Measurements from ENCODE around the gene ASTN2. TPM values are rescaled to one million over a fixed set of nuclear protein-coding genes. Genes with fewer than 3 reads are reported as not detected.

ASTN2 gene
- total and polyA plus RNA-seq, 7 donors, result 0.60 to 7.5 (median 2.2) TPM

DNA sequence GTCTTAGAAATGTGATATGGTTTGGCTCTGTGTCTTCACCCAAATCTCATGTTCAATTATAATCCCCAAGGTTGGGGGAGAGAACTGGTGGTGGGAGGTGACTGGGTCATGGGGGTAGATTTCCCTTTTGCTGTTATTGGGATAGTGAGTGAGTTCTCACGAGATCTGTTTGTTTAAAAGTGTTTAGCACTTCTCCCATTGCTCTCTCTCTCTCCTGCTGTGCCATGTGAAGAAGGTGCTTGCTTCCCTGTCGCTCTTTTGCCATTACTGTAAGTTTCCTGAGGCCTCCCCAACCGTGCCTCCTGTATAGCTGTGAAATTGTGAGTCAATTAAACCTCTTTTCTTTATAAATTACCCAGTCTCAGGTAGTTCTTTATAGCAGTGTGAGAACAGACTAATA lies 203.6 kb downstream of the ASTN2 start:
- TF ChIP-seq POLR2A (IDR thresholded peaks at IDR 0.05) (no peak), POLR2AphosphoS5 (IDR thresholded peaks at IDR 0.05) (no peak), EP300 (IDR thresholded peaks at IDR 0.05) (no peak)
- TF ChIP-seq, protein P1, sequence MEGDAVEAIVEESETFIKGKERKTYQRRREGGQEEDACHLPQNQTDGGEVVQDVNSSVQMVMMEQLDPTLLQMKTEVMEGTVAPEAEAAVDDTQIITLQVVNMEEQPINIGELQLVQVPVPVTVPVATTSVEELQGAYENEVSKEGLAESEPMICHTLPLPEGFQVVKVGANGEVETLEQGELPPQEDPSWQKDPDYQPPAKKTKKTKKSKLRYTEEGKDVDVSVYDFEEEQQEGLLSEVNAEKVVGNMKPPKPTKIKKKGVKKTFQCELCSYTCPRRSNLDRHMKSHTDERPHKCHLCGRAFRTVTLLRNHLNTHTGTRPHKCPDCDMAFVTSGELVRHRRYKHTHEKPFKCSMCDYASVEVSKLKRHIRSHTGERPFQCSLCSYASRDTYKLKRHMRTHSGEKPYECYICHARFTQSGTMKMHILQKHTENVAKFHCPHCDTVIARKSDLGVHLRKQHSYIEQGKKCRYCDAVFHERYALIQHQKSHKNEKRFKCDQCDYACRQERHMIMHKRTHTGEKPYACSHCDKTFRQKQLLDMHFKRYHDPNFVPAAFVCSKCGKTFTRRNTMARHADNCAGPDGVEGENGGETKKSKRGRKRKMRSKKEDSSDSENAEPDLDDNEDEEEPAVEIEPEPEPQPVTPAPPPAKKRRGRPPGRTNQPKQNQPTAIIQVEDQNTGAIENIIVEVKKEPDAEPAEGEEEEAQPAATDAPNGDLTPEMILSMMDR (IDR thresholded peaks at IDR 0.05), result no peak
- H3K36me3 ChIP-seq, result no peaks in the 10 kb centered on the region
- H3K4me3 ChIP-seq, result no peak overlapping the region
- intact Hi-C loops (cut with DNase I), result no loop called here
- no peaks in the 10 kb centered on the region for H3K4me1 ChIP-seq
- 12 to 17% methylated on average over 3 of the region's 3 CpGs for WGBS, 2 donors
- H3K9me3 ChIP-seq, result no peaks in the 10 kb centered on the region
- no peaks in the 10 kb centered on the region for H3K27me3 ChIP-seq
- H3K27ac ChIP-seq, result no peak overlapping the region
- no peak for DNase-seq

DNA sequence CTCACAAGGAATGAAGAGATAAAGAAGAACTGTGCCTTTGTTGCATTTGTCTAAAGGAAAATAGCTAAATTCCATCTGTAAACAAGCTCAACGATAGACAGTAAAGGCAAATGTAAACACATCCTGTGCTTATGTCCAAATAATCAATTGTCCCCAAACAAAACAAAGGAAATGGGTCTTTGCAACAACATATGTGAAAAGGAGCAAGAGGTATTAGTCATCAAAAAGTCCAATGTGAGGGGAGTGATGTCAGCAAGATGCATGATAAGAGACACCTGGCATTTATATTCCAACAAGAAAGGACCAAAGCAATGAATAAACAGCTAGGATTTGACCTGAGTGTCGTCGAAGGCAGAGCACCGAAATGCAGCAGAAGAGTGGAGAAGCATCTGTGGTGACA lies 209.1 kb downstream of the ASTN2 start:
- Histone ChIP-seq H3K27ac (no peak overlapping the region), H3K36me3 (no peaks in the 10 kb centered on the region), H3K4me1 (no peaks in the 10 kb centered on the region), H3K27me3 (no peaks in the 10 kb centered on the region), H3K9me3 (no peaks in the 10 kb centered on the region), H3K4me3 (no peak overlapping the region)
- intact Hi-C loops (cut with DNase I), result no loop called here
- DNase-seq, result no peak
- TF ChIP-seq EP300 (IDR thresholded peaks at IDR 0.05), result no peak
- no peak for TF ChIP-seq POLR2AphosphoS5 (IDR thresholded peaks at IDR 0.05)
- TF ChIP-seq POLR2A (IDR thresholded peaks at IDR 0.05), result no peak
- TF ChIP-seq, protein P1 (IDR thresholded peaks at IDR 0.05), result no peak
- 50 to 70% methylated on average over 4 of the region's 4 CpGs for WGBS, 2 donors

DNA sequence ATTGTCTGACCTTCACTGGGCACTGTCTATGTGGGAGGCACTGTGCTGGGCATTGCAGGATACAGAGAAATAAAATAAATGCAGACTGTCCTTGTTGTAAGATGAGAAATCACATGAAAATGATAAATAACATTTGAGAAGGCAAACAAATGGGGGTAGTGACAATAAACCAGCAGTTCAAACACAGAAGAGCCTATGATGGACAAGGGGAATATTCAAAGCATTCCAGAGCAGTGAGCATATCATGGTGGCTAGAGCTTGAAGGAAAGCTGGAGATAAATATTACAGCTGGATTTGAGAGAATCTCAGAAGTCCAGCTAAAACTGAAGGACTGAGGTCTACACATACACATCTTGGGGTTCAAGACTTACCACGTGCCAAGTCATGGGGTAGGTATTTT lies 209.9 kb downstream of the ASTN2 start:
- 56 to 68% methylated on average over 1 of the region's 1 CpG for WGBS, 2 donors
- H3K4me1 ChIP-seq, result no peaks in the 10 kb centered on the region
- intact Hi-C loops (cut with DNase I), result no loop called here
- no peak overlapping the region for H3K27ac ChIP-seq
- H3K27me3 ChIP-seq, result no peaks in the 10 kb centered on the region
- no peaks in the 10 kb centered on the region for H3K36me3 ChIP-seq
- TF ChIP-seq EP300 (IDR thresholded peaks at IDR 0.05) (no peak), POLR2A (IDR thresholded peaks at IDR 0.05) (no peak), POLR2AphosphoS5 (IDR thresholded peaks at IDR 0.05) (no peak)
- TF ChIP-seq, protein P1 (IDR thresholded peaks at IDR 0.05), result no peak
- no peak overlapping the region for H3K4me3 ChIP-seq
- DNase-seq, result no peak
- no peaks in the 10 kb centered on the region for H3K9me3 ChIP-seq

DNA sequence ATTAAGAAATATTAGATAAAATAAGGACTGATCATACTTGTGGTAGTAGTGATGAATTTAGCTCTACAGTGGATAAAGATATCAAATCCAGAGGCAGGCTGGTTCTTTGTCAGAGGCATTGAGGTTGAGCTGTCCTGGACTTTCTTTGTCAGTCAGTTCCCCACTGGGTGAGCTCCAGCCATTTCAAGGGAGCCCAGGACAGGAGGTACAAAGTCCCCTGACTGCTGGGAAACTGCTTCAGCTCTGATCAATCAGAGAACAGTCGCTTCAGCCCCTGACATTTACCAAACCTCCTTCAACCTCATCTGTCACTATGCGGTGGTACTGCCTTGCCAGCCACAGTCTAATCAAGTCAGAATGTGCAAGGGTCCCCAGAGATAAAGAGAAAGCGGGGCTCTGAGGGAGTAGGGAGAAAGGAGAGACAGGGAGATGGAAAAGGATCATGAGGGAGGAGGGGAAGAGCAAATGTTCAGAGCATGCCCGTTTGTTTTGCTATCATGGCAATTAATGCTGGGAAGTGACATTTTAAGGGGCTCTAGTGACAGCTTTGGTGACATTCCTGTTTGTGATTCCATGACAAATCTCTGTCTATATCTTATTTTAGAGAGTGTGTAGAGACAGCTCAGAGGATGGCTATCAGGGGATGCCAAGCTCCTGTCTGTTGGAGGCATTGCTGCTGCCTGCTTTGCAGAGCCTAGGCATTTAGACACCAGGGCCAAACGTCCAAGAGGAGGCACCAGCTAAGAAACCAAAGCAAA lies 223.2 kb downstream of the ASTN2 start:
- WGBS, 2 donors, result 30 to 39% methylated on average over 5 of the region's 5 CpGs
- no peak overlapping the region for H3K4me3 ChIP-seq
- DNase-seq, result no peak
- TF ChIP-seq POLR2AphosphoS5 (IDR thresholded peaks at IDR 0.05) (no peak), POLR2A (IDR thresholded peaks at IDR 0.05) (no peak), EP300 (IDR thresholded peaks at IDR 0.05) (no peak)
- TF ChIP-seq, protein P1 (IDR thresholded peaks at IDR 0.05), result no peak
- H3K27me3 ChIP-seq, result no peaks in the 10 kb centered on the region
- intact Hi-C loops (cut with DNase I), result no loop called here
- H3K9me3 ChIP-seq, result no peaks in the 10 kb centered on the region
- no peaks in the 10 kb centered on the region for H3K4me1 ChIP-seq
- no peaks in the 10 kb centered on the region for H3K36me3 ChIP-seq
- H3K27ac ChIP-seq, result no peak overlapping the region

DNA sequence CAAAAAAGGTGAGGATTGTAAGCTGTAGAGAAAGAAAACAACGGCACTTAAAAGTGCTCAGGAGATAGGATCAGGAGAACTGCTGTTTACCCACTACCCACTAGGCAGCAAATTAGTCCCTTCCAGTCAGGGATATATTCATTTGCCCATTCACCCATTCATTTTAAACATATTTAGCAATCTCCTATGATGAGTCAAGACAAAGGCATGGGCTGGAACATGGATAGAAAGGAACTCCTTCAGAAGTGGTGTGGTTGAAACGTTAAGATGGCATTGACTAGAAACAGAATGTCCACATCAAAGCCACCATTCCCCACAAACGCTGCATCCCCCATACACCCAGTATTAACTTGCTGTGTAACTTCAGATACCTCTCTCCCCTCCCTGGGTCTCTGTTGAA lies 225.7 kb downstream of the ASTN2 start:
- no peaks in the 10 kb centered on the region for H3K4me1 ChIP-seq
- H3K9me3 ChIP-seq, result no peaks in the 10 kb centered on the region
- DNase-seq, result no peak
- H3K4me3 ChIP-seq, result no peak overlapping the region
- WGBS, 2 donors, result 72 to 78% methylated on average over 3 of the region's 3 CpGs
- no peaks in the 10 kb centered on the region for H3K36me3 ChIP-seq
- H3K27ac ChIP-seq, result no peak overlapping the region
- no peaks in the 10 kb centered on the region for H3K27me3 ChIP-seq
- TF ChIP-seq, protein P1 (IDR thresholded peaks at IDR 0.05), result no peak
- TF ChIP-seq EP300 (IDR thresholded peaks at IDR 0.05) (no peak), POLR2A (IDR thresholded peaks at IDR 0.05) (no peak), POLR2AphosphoS5 (IDR thresholded peaks at IDR 0.05) (no peak)
- intact Hi-C loops (cut with DNase I), result no loop called here

Data from sigmoid colon (tissue), 7 donors.